Measurements from ENCODE around the gene NAA60.

DNA sequence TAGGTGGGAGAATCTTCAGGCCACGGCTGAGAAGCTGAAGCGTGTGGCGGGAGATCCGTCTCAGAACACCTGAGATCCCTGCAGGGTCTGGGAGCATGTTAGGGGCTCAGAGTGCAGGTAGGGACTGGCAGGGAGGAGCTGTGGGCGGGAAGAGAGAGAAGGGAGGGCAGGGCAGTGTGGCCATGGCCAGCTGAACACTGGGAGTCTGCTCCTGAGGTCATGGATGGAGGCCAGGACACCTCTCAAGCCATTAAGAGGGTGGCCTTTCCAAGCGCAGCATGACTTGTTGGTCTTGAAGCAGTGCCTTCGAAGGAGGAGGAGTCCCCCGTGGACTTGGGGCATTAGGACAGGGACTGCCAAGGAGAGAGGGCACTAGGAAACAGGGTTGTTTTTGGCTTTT lies 23.7 kb downstream of the NAA60 start:
- no peak for TF ChIP-seq POLR2AphosphoS5 (IDR thresholded peaks at IDR 0.05; ENCODE audit: low read depth, low read length)
- TF ChIP-seq, protein P1, sequence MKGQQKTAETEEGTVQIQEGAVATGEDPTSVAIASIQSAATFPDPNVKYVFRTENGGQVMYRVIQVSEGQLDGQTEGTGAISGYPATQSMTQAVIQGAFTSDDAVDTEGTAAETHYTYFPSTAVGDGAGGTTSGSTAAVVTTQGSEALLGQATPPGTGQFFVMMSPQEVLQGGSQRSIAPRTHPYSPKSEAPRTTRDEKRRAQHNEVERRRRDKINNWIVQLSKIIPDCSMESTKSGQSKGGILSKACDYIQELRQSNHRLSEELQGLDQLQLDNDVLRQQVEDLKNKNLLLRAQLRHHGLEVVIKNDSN (IDR thresholded peaks at IDR 0.05; ENCODE audit: borderline replicate concordance, low read depth): no peak
- no peak for TF ChIP-seq CTCF (IDR thresholded peaks at IDR 0.05)
- TF ChIP-seq, protein P2, sequence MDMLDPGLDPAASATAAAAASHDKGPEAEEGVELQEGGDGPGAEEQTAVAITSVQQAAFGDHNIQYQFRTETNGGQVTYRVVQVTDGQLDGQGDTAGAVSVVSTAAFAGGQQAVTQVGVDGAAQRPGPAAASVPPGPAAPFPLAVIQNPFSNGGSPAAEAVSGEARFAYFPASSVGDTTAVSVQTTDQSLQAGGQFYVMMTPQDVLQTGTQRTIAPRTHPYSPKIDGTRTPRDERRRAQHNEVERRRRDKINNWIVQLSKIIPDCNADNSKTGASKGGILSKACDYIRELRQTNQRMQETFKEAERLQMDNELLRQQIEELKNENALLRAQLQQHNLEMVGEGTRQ (IDR thresholded peaks at IDR 0.05; ENCODE audit: borderline replicate concordance, low read depth, low read length): no peak
- TF ChIP-seq MXI1 (IDR thresholded peaks at IDR 0.05; ENCODE audit: low read depth, low read length): no peak
- TF ChIP-seq YY1 (IDR thresholded peaks at IDR 0.05; ENCODE audit: low read depth): no peak
- no peak for TF ChIP-seq TAF1 (IDR thresholded peaks at IDR 0.05; ENCODE audit: borderline replicate concordance, low read depth, low read length)
- TF ChIP-seq FOXM1 (IDR thresholded peaks at IDR 0.05; ENCODE audit: low read depth): no peak
- no peak for TF ChIP-seq FOSL2 (IDR thresholded peaks at IDR 0.05; ENCODE audit: borderline replicate concordance, low read depth)
- no peak for TF ChIP-seq EZH2phosphoT487 (IDR thresholded peaks at IDR 0.05; ENCODE audit: borderline replicate concordance, low read depth)
- TF ChIP-seq GATA2 (CRISPR knock-in tag; IDR thresholded peaks at IDR 0.05): no peak
- TF ChIP-seq EP300 (IDR thresholded peaks at IDR 0.05; ENCODE audit: borderline replicate concordance in 1 of 2, low read depth in 1 of 2, low read length in 1 of 2): no peak
